GM23338 (cell line): Measurements from ENCODE around the gene SH3RF2. TPM values are rescaled to one million over a fixed set of nuclear protein-coding genes. Genes with fewer than 3 reads are reported as not detected.

ENCODE experiments used
- ATAC-seq: fragments of 200-7000 bp; cut with Tn5 transposase; 3 replicates; pipeline ENCODE4 v1.9.1; 2020
- DNase-seq: peaks from one replicate; pipeline ENCODE4 v3.0.0-alpha.2; 2015; ENCODE audit warnings: low spot score
- H2AFZ ChIP-seq: fragments of 200-600 bp; sonication (generic); 2 replicates; pipeline ENCODE4 v1.8.0; 2016; ENCODE audit warnings: antibody characterized with exemption, mild to moderate bottlenecking, moderate library complexity
- H3F3A ChIP-seq: fragments of 200-600 bp; sonication (generic); replicated peaks from 2 replicates; pipeline ENCODE4 v1.8.0; 2017; ENCODE audit warnings: antibody characterized with exemption, mixed run types, low read depth
- H3K27ac ChIP-seq: fragments of 200-600 bp; sonication (generic); 2 replicates; pipeline ENCODE4 v1.6.1; 2016; ENCODE audit warnings: low read depth
- H3K27me3 ChIP-seq: fragments of 200-600 bp; sonication (generic); 2 replicates; pipeline ENCODE4 v1.8.0; 2016; ENCODE audit warnings: mild to moderate bottlenecking, mixed run types, moderate library complexity; ENCODE audit not compliant: insufficient read depth
- H3K36me3 ChIP-seq: fragments of 200-600 bp; sonication (generic); 2 replicates; pipeline ENCODE4 v1.8.0; 2016; ENCODE audit warnings: mild to moderate bottlenecking; ENCODE audit not compliant: insufficient read depth
- H3K4me1 ChIP-seq: fragments of 200-600 bp; sonication (generic); 2 replicates; pipeline ENCODE4 v1.8.0; 2016; ENCODE audit warnings: mild to moderate bottlenecking, moderate library complexity; ENCODE audit not compliant: insufficient read depth
- H3K4me2 ChIP-seq: fragments of 200-600 bp; sonication (generic); 2 replicates; pipeline ENCODE4 v1.7.1; 2017; ENCODE audit warnings: mixed run types
- H3K4me3 ChIP-seq: fragments of 200-600 bp; sonication (generic); 2 replicates; pipeline ENCODE4 v1.6.1; 2016; ENCODE audit warnings: mixed run types
- H3K79me2 ChIP-seq: fragments of 200-600 bp; sonication (generic); replicated peaks from 2 replicates; pipeline ENCODE4 v1.8.0; 2017; ENCODE audit warnings: mild to moderate bottlenecking; ENCODE audit not compliant: insufficient read depth
- H3K9me2 ChIP-seq: fragments of 200-600 bp; sonication (generic); 2 replicates; pipeline ENCODE4 v1.8.0; 2017; ENCODE audit not compliant: insufficient read depth
- H4K20me1 ChIP-seq: fragments of 200-600 bp; sonication (generic); replicated peaks from 2 replicates; pipeline ENCODE4 v1.8.0; 2017; ENCODE audit warnings: mild to moderate bottlenecking; ENCODE audit not compliant: insufficient read depth
- H3K27ac Mint-ChIP-seq: 2 replicates; pipeline ENCODE4 v1.8.0; 2020; ENCODE audit warnings: inconsistent platforms, mild to moderate bottlenecking, moderate library complexity, mixed read lengths
- H3K27me3 Mint-ChIP-seq: 3 replicates; pipeline ENCODE4 v1.8.0; 2022; ENCODE audit warnings: low read depth, mild to moderate bottlenecking, moderate library complexity, mixed read lengths, inconsistent platforms; ENCODE audit not compliant: insufficient read depth, poor library complexity
- H3K36me3 Mint-ChIP-seq: 3 replicates; pipeline ENCODE4 v1.8.0; 2021; ENCODE audit warnings: low read depth, mild to moderate bottlenecking, inconsistent platforms, moderate library complexity, mixed read lengths
- H3K4me1 Mint-ChIP-seq: 3 replicates; pipeline ENCODE4 v1.8.0; 2020; ENCODE audit warnings: mild to moderate bottlenecking, inconsistent platforms, mixed read lengths
- H3K4me3 Mint-ChIP-seq: 3 replicates; pipeline ENCODE4 v1.8.0; 2021; ENCODE audit warnings: moderate library complexity, mild to moderate bottlenecking, inconsistent platforms, mixed read lengths
- H3K9me3 Mint-ChIP-seq: 3 replicates; pipeline ENCODE4 v1.8.0; 2020; ENCODE audit warnings: moderate library complexity, mild to moderate bottlenecking, inconsistent platforms, mixed read lengths
- CREB1 ChIP-seq: fragments of 250-450 bp; sonication (Bioruptor Pico); IDR thresholded peaks from 2 replicates; pipeline ENCODE4 v1.5.0; 2020; ENCODE audit warnings: low read depth, mild to moderate bottlenecking, moderate library complexity
- CTCF ChIP-seq, 2 experiments: fragments of 200-600 bp in 1 of 2; sonication (generic) in 1 of 2; conservative IDR thresholded peaks; 2 replicates each; pipeline versions ENCODE4 v1.5.1 to v1.6.1; 2016 to 2017; ENCODE audit warnings: antibody characterized with exemption in 2 of 2, low read depth in 2 of 2, mild to moderate bottlenecking in 2 of 2, moderate library complexity in 1 of 2
- EZH2 ChIP-seq: fragments of 200-600 bp; sonication (generic); IDR thresholded peaks from one replicate; pipeline ENCODE4 v1.8.0; 2017; ENCODE audit warnings: antibody characterized with exemption, mild to moderate bottlenecking, low read depth; ENCODE audit not compliant: unreplicated experiment
- EZH2phosphoT487 ChIP-seq: fragments of 200-600 bp; sonication (generic); IDR thresholded peaks from one replicate; pipeline ENCODE4 v1.8.1; 2018; ENCODE audit warnings: antibody characterized with exemption; ENCODE audit not compliant: unreplicated experiment
- JUNB ChIP-seq: IDR thresholded peaks from one replicate; pipeline ENCODE4 v1.6.1; 2016; ENCODE audit warnings: antibody characterized with exemption; ENCODE audit not compliant: unreplicated experiment
- NANOG ChIP-seq: IDR thresholded peaks from 2 replicates; pipeline ENCODE4 v1.6.1; 2016; ENCODE audit warnings: antibody characterized with exemption, borderline replicate concordance
- POLR2AphosphoS5 ChIP-seq: IDR thresholded peaks from 2 replicates; pipeline ENCODE4 v1.6.1; 2016; ENCODE audit warnings: antibody characterized with exemption, low read depth
- STAT1 ChIP-seq: IDR thresholded peaks from one replicate; pipeline ENCODE4 v1.6.1; 2016; ENCODE audit warnings: antibody characterized with exemption; ENCODE audit not compliant: unreplicated experiment
- ZNF114 ChIP-seq: fragments of 250-450 bp; sonication (Bioruptor Pico); IDR thresholded peaks from 2 replicates; pipeline ENCODE4 v1.5.0; 2020; ENCODE audit warnings: mild to moderate bottlenecking, moderate library complexity
- ZNF331 ChIP-seq: fragments of 250-450 bp; sonication (Bioruptor Pico); IDR thresholded peaks from 2 replicates; pipeline ENCODE4 v1.5.0; 2020; ENCODE audit warnings: low read depth, mild to moderate bottlenecking, moderate library complexity
- ZNF462 ChIP-seq: fragments of 250-450 bp; sonication (Bioruptor Pico); IDR thresholded peaks from 2 replicates; pipeline ENCODE4 v1.5.0; 2020; ENCODE audit warnings: mild to moderate bottlenecking, moderate library complexity
- polyA plus RNA-seq: library from polyadenylated mRNA; unstranded; fragments of >200 nt; fragmentation: Nextera tagmentation; extraction: Ambion mirVana; gene quantifications from 2 replicates; pipeline ENCODE4 v1.2.1, GENCODE V29; 2016
- total RNA-seq: library from RNA; depleted of rRNA; stranded (reverse); fragments of >200 nt; shearing (Covaris generic); gene quantifications from 2 replicates; pipeline ENCODE4 v1.2.3, GENCODE V29; 2014

Gene SH3RF2
- total and polyA plus RNA-seq, 2 experiments from 2014 or later = 1.7 to 2.4 TPM

- TF ChIP-seq ZNF462 (CRISPR knock-in tag) = no peak
- TF ChIP-seq STAT1 = no peak
- TF ChIP-seq CTCF (conservative IDR thresholded peaks at IDR 0.05; ENCODE audit: low read depth in 2 of 2) = no peak
- no peak for TF ChIP-seq ZNF114 (CRISPR knock-in tag)
- no peak for TF ChIP-seq POLR2AphosphoS5
- TF ChIP-seq CREB1 (CRISPR knock-in tag) = no peak
- no peak for TF ChIP-seq JUNB
- no peak for TF ChIP-seq EZH2phosphoT487
- TF ChIP-seq ZNF331 (CRISPR knock-in tag) = no peak
These were observed 23.8 kb upstream of the SH3RF2 start (continued) for GRCh38 chr5:145912594-145912993.

GRCh38 chr5:145913701-145914100 lies 22.7 kb upstream of the SH3RF2 start:
- peak overlapping the region; percentile 72 for H2AFZ ChIP-seq
- H3K27me3 Mint-ChIP-seq = peaks cover 5% of the 10 kb centered on the region

More at GRCh38 chr5:145913701-145914100, 22.7 kb upstream of the SH3RF2 start:
- Histone ChIP-seq H4K20me1 (no peaks in the 10 kb centered on the region), H3K9me2 (peaks cover 10% of the 10 kb centered on the region; the same call in 1 of the 2 replicates), H3K4me2 (no peak overlapping the region), H3K4me3 (no peak overlapping the region), H3K4me1 (peaks cover under 1% of the 10 kb centered on the region), H3K27me3 (no peaks in the 10 kb centered on the region), H3K79me2 (no peaks in the 10 kb centered on the region), H3K36me3 (no peaks in the 10 kb centered on the region), H3K27ac (no peak overlapping the region), H3F3A (no peaks in the 10 kb centered on the region)
- TF ChIP-seq POLR2AphosphoS5 = no peak
- TF ChIP-seq CREB1 (CRISPR knock-in tag) = no peak
- TF ChIP-seq NANOG = no peak
- no peak for TF ChIP-seq ZNF114 (CRISPR knock-in tag)
- TF ChIP-seq EZH2 = no peak
- TF ChIP-seq STAT1 = no peak
- no peak for ATAC-seq
- DNase-seq = no peak
- H3K36me3 Mint-ChIP-seq = no peaks in the 10 kb centered on the region
- H3K4me3 Mint-ChIP-seq = no peak overlapping the region
- peaks cover 4% of the 10 kb centered on the region for H3K4me1 Mint-ChIP-seq
- H3K9me3 Mint-ChIP-seq = no peaks in the 10 kb centered on the region
- no peak overlapping the region for H3K27ac Mint-ChIP-seq
